Neural progenitor cell (in vitro differentiated cells): ENCODE data around the gene GPR107. TPM values are rescaled to one million over a fixed set of nuclear protein-coding genes. Genes with fewer than 3 reads are reported as not detected.

ENCODE experiments used
- DNase-seq: peaks from one replicate; pipeline ENCODE4 v3.0.0-alpha.2; 2016; ENCODE audit warnings: low spot score
- H2AFZ ChIP-seq: fragments of 200-600 bp; sonication (generic); replicated peaks from 2 replicates; pipeline ENCODE4 v1.6.1; 2016; ENCODE audit warnings: antibody characterized with exemption
- H3F3A ChIP-seq: fragments of 200-600 bp; sonication (generic); 2 replicates; pipeline ENCODE4 v1.6.1; 2016; ENCODE audit warnings: antibody characterized with exemption, low read depth
- H3K27ac ChIP-seq: fragments of 200-600 bp; sonication (generic); 2 replicates; pipeline ENCODE4 v1.5.1; 2016; ENCODE audit warnings: mild to moderate bottlenecking
- H3K27me3 ChIP-seq: fragments of 200-600 bp; sonication (generic); 2 replicates; pipeline ENCODE4 v1.6.1; 2016; ENCODE audit warnings: mild to moderate bottlenecking, moderate library complexity
- H3K36me3 ChIP-seq: fragments of 200-600 bp; sonication (generic); 2 replicates; pipeline ENCODE4 v1.5.1; 2016
- H3K4me1 ChIP-seq: fragments of 200-600 bp; sonication (generic); 2 replicates; pipeline ENCODE4 v1.6.1; 2016; ENCODE audit warnings: mixed run types
- H3K4me2 ChIP-seq: fragments of 200-600 bp; sonication (generic); 2 replicates; pipeline ENCODE4 v1.6.1; 2016
- H3K4me3 ChIP-seq: fragments of 200-600 bp; sonication (generic); 2 replicates; pipeline ENCODE4 v1.5.1; 2016
- H3K79me2 ChIP-seq: fragments of 200-600 bp; sonication (generic); 2 replicates; pipeline ENCODE4 v1.6.1; 2016; ENCODE audit warnings: low read depth
- H3K9ac ChIP-seq: fragments of 200-600 bp; sonication (generic); 2 replicates; pipeline ENCODE4 v1.6.1; 2016
- H3K9me3 ChIP-seq: fragments of 200-600 bp; sonication (generic); 2 replicates; pipeline ENCODE4 v1.5.1; 2016; ENCODE audit warnings: low read depth
- H4K20me1 ChIP-seq: fragments of 200-600 bp; sonication (generic); 2 replicates; pipeline ENCODE4 v1.6.1; 2016; ENCODE audit warnings: low read depth
- H3K27ac Mint-ChIP-seq: 3 replicates; pipeline ENCODE4 v1.8.0; 2021; ENCODE audit warnings: mixed read lengths
- H3K27me3 Mint-ChIP-seq: 2 replicates; pipeline ENCODE4 v1.8.0; 2022; ENCODE audit warnings: low read depth, mild to moderate bottlenecking, inconsistent platforms, moderate library complexity, mixed read lengths; ENCODE audit not compliant: insufficient read depth
- H3K36me3 Mint-ChIP-seq: 3 replicates; pipeline ENCODE4 v1.8.0; 2021; ENCODE audit warnings: mixed read lengths
- H3K4me1 Mint-ChIP-seq: 3 replicates; pipeline ENCODE4 v1.8.0; 2021; ENCODE audit warnings: mixed read lengths
- H3K4me3 Mint-ChIP-seq: 3 replicates; pipeline ENCODE4 v1.8.0; 2021; ENCODE audit warnings: mild to moderate bottlenecking, moderate library complexity, mixed read lengths
- H3K9me3 Mint-ChIP-seq: 3 replicates; pipeline ENCODE4 v1.8.0; 2020; ENCODE audit warnings: mixed read lengths
- EZH2 ChIP-seq: fragments of 200-600 bp; sonication (generic); IDR thresholded peaks from 2 replicates; pipeline ENCODE4 v1.6.1; 2017; ENCODE audit warnings: antibody characterized with exemption, mild to moderate bottlenecking, moderate library complexity
- EZH2phosphoT487 ChIP-seq: fragments of 200-600 bp; sonication (generic); IDR thresholded peaks from 2 replicates; pipeline ENCODE4 v1.6.1; 2017; ENCODE audit warnings: antibody characterized with exemption
- total RNA-seq: library from RNA; depleted of rRNA; stranded (reverse); fragments of >200 nt; gene quantifications from 2 replicates; pipeline ENCODE4 v1.2.3, GENCODE V29; 2015; ENCODE audit warnings: low replicate concordance
- TF ChIP-seq, protein P1 (sequence below): fragments of 200-600 bp; sonication (generic); IDR thresholded peaks from 2 replicates; pipeline ENCODE4 v1.5.1; 2017; ENCODE audit warnings: antibody characterized with exemption, mild to moderate bottlenecking

Gene GPR107
- total RNA-seq, 1 donor from 2014 or later: 33.8 TPM

DNA sequence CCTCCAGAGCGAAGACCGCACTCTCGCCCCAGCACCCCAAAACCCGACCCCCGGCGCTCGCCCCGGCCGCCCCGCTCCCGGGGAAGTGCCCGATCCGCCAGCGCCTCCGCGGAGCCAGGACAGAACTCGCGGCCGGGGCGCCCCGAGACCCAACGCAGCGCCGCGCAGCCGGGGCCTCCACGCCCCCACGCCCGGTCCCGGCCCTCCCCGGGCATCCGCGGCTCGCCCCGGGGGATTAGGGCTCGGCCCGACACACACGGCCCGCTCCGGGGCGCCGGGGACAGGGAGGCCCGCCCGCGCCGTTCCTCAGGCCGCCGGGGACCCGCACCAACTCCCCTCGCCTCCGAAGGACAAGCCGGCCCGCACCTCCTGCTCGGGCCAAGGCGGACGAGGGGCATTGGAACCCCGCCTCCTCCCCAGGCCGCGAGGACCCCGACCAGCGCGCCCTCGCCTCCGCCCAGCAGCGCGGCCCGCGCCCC, 11.3 kb upstream of the GPR107 start:
- Histone ChIP-seq H3K9me3 (no peaks in the 10 kb centered on the region), H3K27ac (no peak overlapping the region), H3K4me3 (peak overlapping the region; percentile 75), H3K36me3 (no peaks in the 10 kb centered on the region), H4K20me1 (peaks cover 36% of the 10 kb centered on the region), H3K4me1 (peaks cover 6% of the 10 kb centered on the region), H3K9ac (peak overlapping the region; percentile 61), H3K79me2 (peaks cover 44% of the 10 kb centered on the region), H3K4me2 (peak overlapping the region; percentile 88), H3K27me3 (peaks cover 14% of the 10 kb centered on the region), H2AFZ (no peak overlapping the region), H3F3A (peaks cover 39% of the 10 kb centered on the region)
- Mint-ChIP-seq H3K27me3 (peaks cover 9% of the 10 kb centered on the region), H3K4me1 (peaks cover 24% of the 10 kb centered on the region), H3K36me3 (peaks cover 2% of the 10 kb centered on the region), H3K9me3 (peaks cover 4% of the 10 kb centered on the region), H3K4me3 (peak overlapping the region; percentile 98), H3K27ac (peak overlapping the region; percentile 97)
- DNase-seq: peak; percentile 76
- TF ChIP-seq EZH2 (peak; percentile 7), EZH2phosphoT487 (no peak)

DNA sequence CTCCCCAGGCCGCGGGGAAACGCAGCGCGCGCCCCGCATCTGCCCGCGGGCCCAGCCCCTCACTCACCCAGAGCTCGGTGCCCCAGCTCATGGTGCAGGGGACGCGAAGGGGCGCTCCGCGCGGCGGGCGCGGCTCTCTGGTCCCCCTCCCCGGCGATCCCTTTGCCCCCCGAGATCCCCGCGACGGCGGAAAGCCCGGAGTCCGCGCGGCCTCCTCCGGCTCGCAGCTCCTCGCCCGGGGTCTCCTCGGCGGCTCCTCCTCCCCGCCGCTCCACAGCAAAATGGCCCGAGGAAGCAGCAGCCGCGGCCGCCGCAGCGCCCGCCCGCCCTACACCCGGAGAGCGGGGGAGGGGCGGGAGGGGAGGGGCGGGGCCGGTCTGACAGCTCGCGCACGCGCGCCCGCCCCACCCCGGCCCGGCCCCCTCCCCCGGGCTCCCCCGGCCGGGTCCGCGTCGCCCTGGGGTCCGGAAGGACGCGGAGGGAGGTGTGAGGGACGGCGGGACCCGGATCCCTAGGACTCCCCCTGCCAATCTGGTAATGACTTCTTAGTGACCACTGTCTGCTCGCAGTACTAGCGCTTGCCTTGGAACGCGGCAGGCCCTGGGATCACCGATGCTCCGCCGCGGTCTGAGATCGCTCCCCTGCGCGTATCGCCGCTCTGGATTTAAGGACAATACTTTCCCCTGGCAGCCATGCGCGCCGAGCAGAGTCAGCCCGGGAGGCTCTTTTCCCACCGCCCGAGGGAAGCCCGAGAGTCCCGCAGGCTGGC, 10.6 kb upstream of the GPR107 start, which contains the start of gene FNBP1:
FNBP1 (minus strand) TSS at position 305 of the 769 bp plus-strand sequence; CDS start at position 91, 214 bp downstream.
- Mint-ChIP-seq H3K4me1 (peaks cover 24% of the 10 kb centered on the region), H3K36me3 (peaks cover 2% of the 10 kb centered on the region), H3K9me3 (peaks cover 4% of the 10 kb centered on the region), H3K27ac (peak within 1 kb of the TSS; percentile 97), H3K4me3 (peak within 1 kb of the TSS; percentile 98), H3K27me3 (peaks cover 9% of the 10 kb centered on the region)
- H3K79me2 ChIP-seq: peaks cover 40% of the 10 kb centered on the region
- peak within 1 kb of the TSS; percentile 88 for H3K4me2 ChIP-seq
- peak; percentile 9 for TF ChIP-seq EZH2
- TF ChIP-seq EZH2phosphoT487: no peak
- peak within 1 kb of the TSS; percentile 75 for H3K4me3 ChIP-seq
- peak; percentile 94 for DNase-seq
- H2AFZ ChIP-seq: peak within 1 kb of the TSS; percentile 45
- no peak within 1 kb of the TSS for H3K27ac ChIP-seq
- H3K9me3 ChIP-seq: no peaks in the 10 kb centered on the region
- H3K27me3 ChIP-seq: peaks cover 14% of the 10 kb centered on the region
- H4K20me1 ChIP-seq: peaks cover 36% of the 10 kb centered on the region
- no peaks in the 10 kb centered on the region for H3K36me3 ChIP-seq
- H3K9ac ChIP-seq: peak within 1 kb of the TSS; percentile 61
- H3K4me1 ChIP-seq: peaks cover 6% of the 10 kb centered on the region
- peaks cover 39% of the 10 kb centered on the region for H3F3A ChIP-seq

DNA sequence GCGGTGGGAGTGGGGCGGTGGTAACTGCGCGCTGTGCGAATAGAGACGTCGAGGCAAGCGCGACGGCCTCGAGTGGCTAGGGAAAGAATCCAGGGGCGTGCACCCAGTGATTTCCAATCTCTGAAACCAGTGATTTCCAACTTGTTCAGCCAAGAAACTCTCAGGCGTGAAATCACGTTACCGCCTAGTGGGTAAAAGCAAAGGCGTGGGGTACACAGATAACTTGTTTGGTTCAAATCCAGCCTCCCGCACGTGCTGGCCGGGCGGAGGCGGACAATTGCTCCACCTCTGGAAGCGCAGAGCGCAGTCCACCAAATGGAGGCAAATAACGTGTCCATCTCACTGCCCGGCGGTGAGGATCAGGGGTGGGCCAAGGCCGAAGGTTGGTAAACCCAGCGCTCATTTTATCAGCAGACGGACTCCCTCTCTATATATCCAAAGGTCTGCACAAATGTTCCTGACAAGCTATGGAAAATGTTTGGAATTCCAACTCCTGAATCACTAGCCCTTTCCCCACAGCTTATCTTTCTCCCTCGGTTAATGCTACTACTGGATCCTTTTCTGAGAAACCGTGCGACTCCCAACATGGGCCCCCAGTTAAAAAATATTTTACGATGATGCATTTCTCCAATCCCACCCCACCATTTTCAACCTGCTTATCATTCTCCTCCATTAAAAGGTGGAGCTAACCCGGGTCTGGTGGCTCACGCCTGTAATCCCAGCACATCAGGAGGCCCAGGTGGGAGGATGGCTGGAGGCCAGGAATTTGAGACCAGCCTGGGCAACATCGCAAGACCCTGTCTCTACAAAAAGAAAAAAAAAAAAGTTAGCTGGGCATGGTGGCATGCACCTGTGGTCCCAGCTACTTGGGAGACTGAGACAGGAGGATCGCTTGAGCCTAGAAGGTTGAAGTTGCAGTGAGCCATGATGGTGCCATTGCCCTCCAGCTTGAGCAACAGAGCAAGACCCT, 9.8 kb upstream of the GPR107 start:
- TF ChIP-seq EZH2phosphoT487: no peak
- Histone ChIP-seq H3K9me3 (no peaks in the 10 kb centered on the region), H3K27ac (no peak overlapping the region), H3K27me3 (peaks cover 14% of the 10 kb centered on the region), H3K36me3 (no peaks in the 10 kb centered on the region), H4K20me1 (peaks cover 32% of the 10 kb centered on the region), H2AFZ (peak overlapping the region; percentile 45), H3K4me2 (peak overlapping the region; percentile 88), H3K4me1 (peaks cover 6% of the 10 kb centered on the region), H3F3A (peaks cover 39% of the 10 kb centered on the region), H3K4me3 (peak overlapping the region; percentile 75), H3K9ac (no peak overlapping the region), H3K79me2 (peaks cover 34% of the 10 kb centered on the region)
- H3K4me1 Mint-ChIP-seq: peaks cover 24% of the 10 kb centered on the region
- peaks cover 4% of the 10 kb centered on the region for H3K9me3 Mint-ChIP-seq
- DNase-seq: peak; percentile 61
- H3K4me3 Mint-ChIP-seq: peak overlapping the region; percentile 97
- peaks cover 2% of the 10 kb centered on the region for H3K36me3 Mint-ChIP-seq
- H3K27me3 Mint-ChIP-seq: peaks cover 7% of the 10 kb centered on the region
- H3K27ac Mint-ChIP-seq: peak overlapping the region; percentile 96

DNA sequence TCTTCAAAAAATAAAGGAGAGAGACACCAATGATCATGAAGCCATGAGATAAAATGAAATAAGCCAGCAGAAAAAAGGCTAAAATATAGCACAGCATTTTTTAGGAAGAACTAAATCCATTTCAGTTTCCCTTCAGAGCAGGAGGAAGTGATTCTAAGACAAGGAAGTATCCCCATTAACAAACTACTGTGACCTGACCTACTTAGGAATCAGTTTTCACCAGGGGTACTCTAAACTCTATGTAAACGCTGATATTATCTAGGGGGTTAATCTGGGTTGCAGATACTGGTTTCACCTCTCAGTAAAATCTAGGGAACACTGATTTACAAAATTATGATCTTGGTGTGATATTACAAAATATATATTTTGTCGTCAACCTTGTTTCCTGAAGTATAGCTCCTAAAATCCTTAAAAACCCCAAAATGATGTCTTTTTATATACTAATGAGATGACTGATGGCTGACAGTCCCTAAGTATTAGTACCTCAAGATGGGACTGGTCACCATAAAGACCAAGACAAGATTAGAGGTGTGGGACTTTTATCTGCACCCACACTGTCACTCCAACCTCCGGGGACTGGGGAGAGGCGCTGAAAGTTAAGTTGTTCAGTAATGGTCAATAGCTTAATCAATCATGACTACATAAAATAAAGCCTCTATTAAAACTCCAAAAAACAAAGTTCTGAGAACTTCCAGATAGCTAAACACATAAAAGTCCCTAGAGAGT, 7.8 kb upstream of the GPR107 start:
- H3K4me3 Mint-ChIP-seq: no peak overlapping the region
- peaks cover 19% of the 10 kb centered on the region for H3K4me1 Mint-ChIP-seq
- peaks cover 2% of the 10 kb centered on the region for H3K36me3 Mint-ChIP-seq
- H3K9me3 Mint-ChIP-seq: peaks cover 4% of the 10 kb centered on the region
- Histone ChIP-seq H3K36me3 (no peaks in the 10 kb centered on the region), H4K20me1 (peaks cover 13% of the 10 kb centered on the region), H3K79me2 (peaks cover 14% of the 10 kb centered on the region), H3K9me3 (no peaks in the 10 kb centered on the region), H3K4me1 (peaks cover 6% of the 10 kb centered on the region), H3K27me3 (peaks cover 14% of the 10 kb centered on the region), H3K4me2 (no peak overlapping the region), H3F3A (peaks cover 39% of the 10 kb centered on the region), H3K27ac (no peak overlapping the region), H2AFZ (no peak overlapping the region), H3K4me3 (no peak overlapping the region), H3K9ac (no peak overlapping the region)
- H3K27me3 Mint-ChIP-seq: peaks cover 7% of the 10 kb centered on the region
- no peak for DNase-seq
- TF ChIP-seq EZH2phosphoT487: no peak
- TF ChIP-seq, protein P1, sequence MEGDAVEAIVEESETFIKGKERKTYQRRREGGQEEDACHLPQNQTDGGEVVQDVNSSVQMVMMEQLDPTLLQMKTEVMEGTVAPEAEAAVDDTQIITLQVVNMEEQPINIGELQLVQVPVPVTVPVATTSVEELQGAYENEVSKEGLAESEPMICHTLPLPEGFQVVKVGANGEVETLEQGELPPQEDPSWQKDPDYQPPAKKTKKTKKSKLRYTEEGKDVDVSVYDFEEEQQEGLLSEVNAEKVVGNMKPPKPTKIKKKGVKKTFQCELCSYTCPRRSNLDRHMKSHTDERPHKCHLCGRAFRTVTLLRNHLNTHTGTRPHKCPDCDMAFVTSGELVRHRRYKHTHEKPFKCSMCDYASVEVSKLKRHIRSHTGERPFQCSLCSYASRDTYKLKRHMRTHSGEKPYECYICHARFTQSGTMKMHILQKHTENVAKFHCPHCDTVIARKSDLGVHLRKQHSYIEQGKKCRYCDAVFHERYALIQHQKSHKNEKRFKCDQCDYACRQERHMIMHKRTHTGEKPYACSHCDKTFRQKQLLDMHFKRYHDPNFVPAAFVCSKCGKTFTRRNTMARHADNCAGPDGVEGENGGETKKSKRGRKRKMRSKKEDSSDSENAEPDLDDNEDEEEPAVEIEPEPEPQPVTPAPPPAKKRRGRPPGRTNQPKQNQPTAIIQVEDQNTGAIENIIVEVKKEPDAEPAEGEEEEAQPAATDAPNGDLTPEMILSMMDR: no peak
- TF ChIP-seq EZH2: no peak
- H3K27ac Mint-ChIP-seq: no peak overlapping the region
